HCT116 (cell line): ENCODE data around the gene PPP2R5B. TPM values are rescaled to one million over a fixed set of nuclear protein-coding genes. Genes with fewer than 3 reads are reported as not detected.

Source experiments
- ATAC-seq: fragments of 200-7000 bp; cut with Tn5 transposase; 2 replicates; pipeline ENCODE4 v1.9.1; 2020; ENCODE audit warnings: mild to moderate bottlenecking, moderate library complexity
- BruUV-seq: library from RNA; stranded (reverse); fragments of 400-500 nt; replicated peaks from 2 replicates; lab custom pipeline; 2021; lab: Mats Ljungman, UMichigan
- CTCF ChIA-PET: fragments of 300-600 bp; sonication (Branson Sonifier 250); formaldehyde crosslinking; loops from one replicate; lab custom pipeline; 2021; ENCODE audit warnings: antibody characterized with exemption; lab: Charles Lee
- POLR2A ChIA-PET: fragments of 300-600, 350-600 bp; sonication (Branson Sonifier 250); formaldehyde crosslinking; loops from one replicate; lab custom pipeline; 2021; ENCODE audit warnings: antibody characterized with exemption; lab: Charles Lee
- RAD21 ChIA-PET, 2 experiments: fragments of 300-600 bp; sonication (Branson Sonifier 250); formaldehyde crosslinking; loops; one replicate each; lab custom pipeline; 2023; ENCODE audit warnings: low total read pairs in 2 of 2; ENCODE audit not compliant: uncharacterized antibody in 2 of 2, unreplicated experiment in 2 of 2, low non-redundant PET in 1 of 2; lab: Charles Lee
- DNase-seq: peaks from one replicate; pipeline ENCODE4 v3.0.0-alpha.2; 2010; ENCODE audit warnings: low read depth, low spot score
- H2AFZ ChIP-seq: fragments of 200-600 bp; shearing (Covaris generic), sonication (generic); 2 replicates; pipeline ENCODE4 v1.6.1; 2017; ENCODE audit warnings: low read depth, mixed run types, mixed read lengths, antibody characterized with exemption, low read length; ENCODE audit not compliant: poor library complexity, severe bottlenecking
- H3K27ac ChIP-seq: 2 replicates; pipeline ENCODE4 v1.5.1; 2012; ENCODE audit warnings: low read depth, low read length
- H3K27me3 ChIP-seq: fragments of 200-600 bp; sonication (generic); 2 replicates; pipeline ENCODE4 v1.6.1; 2016; ENCODE audit warnings: mixed run types, low read length, mixed read lengths; ENCODE audit not compliant: insufficient read depth
- H3K36me3 ChIP-seq, 2 experiments: fragments of 200-500 bp in 1 of 2; fragments of 200-600 bp in 1 of 2; sonication (Bioruptor generic) in 1 of 2; sonication (generic) in 1 of 2; 2 replicates each; pipeline versions ENCODE4 v1.5.1 to v1.6.1; 2014 to 2016; ENCODE audit warnings: low read length in 2 of 2, inconsistent platforms in 1 of 2, mixed read lengths in 1 of 2, mixed run types in 1 of 2; ENCODE audit not compliant: insufficient read depth in 2 of 2, control insufficient read depth in 1 of 2
- H3K4me1 ChIP-seq, 2 experiments: fragments of 200-600 bp in 1 of 2; sonication (generic) in 1 of 2; 2 replicates each; pipeline versions ENCODE4 v1.5.1 to v1.6.1; 2012 to 2017; ENCODE audit warnings: low read length in 2 of 2, inconsistent platforms in 1 of 2, mild to moderate bottlenecking in 1 of 2, mixed read lengths in 1 of 2, mixed run types in 1 of 2, moderate library complexity in 1 of 2; ENCODE audit not compliant: insufficient read depth in 2 of 2, control insufficient read depth in 1 of 2
- H3K4me2 ChIP-seq: fragments of 200-600 bp; sonication (generic); 2 replicates; pipeline ENCODE4 v1.6.1; 2017; ENCODE audit warnings: mixed run types, low read length, mixed read lengths
- H3K4me3 ChIP-seq, 2 experiments: fragments of 200-600 bp in 1 of 2; sonication (generic) in 1 of 2; replicated peaks in 1 of 2; 2 replicates each; pipeline ENCODE4 v1.5.1; 2011 to 2016; ENCODE audit warnings: low read length in 2 of 2, control low read depth in 1 of 2, low read depth in 1 of 2, mild to moderate bottlenecking in 1 of 2, mixed read lengths in 1 of 2, mixed run types in 1 of 2
- H3K79me2 ChIP-seq: fragments of 200-600 bp; sonication (generic); 2 replicates; pipeline ENCODE4 v1.6.1; 2017; ENCODE audit warnings: mild to moderate bottlenecking, mixed run types, low read length, moderate library complexity, mixed read lengths; ENCODE audit not compliant: insufficient read depth
- H3K9ac ChIP-seq: fragments of 200-600 bp; sonication (generic); 2 replicates; pipeline ENCODE4 v1.6.1; 2016; ENCODE audit warnings: low read length, mixed read lengths
- H3K9me2 ChIP-seq: fragments of 200-600 bp; sonication (generic), shearing (Covaris generic); 2 replicates; pipeline ENCODE4 v1.6.1; 2017; ENCODE audit warnings: mixed run types, mild to moderate bottlenecking, moderate library complexity; ENCODE audit not compliant: insufficient read depth
- H3K9me3 ChIP-seq, 2 experiments: fragments of 200-500 bp in 1 of 2; fragments of 200-600 bp in 1 of 2; sonication (Bioruptor generic) in 1 of 2; sonication (generic) in 1 of 2; 2 replicates each; pipeline ENCODE4 v1.6.1; 2014 to 2017; ENCODE audit warnings: low read length in 2 of 2, mixed read lengths in 2 of 2, inconsistent platforms in 1 of 2, low read depth in 1 of 2, mild to moderate bottlenecking in 1 of 2, mixed run types in 1 of 2, moderate library complexity in 1 of 2; ENCODE audit not compliant: control insufficient read depth in 1 of 2, insufficient read depth in 1 of 2
- H4K20me1 ChIP-seq: fragments of 200-600 bp; sonication (generic), shearing (Covaris generic); 2 replicates; pipeline ENCODE4 v1.6.1; 2017; ENCODE audit warnings: mixed run types, mild to moderate bottlenecking, moderate library complexity; ENCODE audit not compliant: insufficient read depth
- ATF3 ChIP-seq: IDR thresholded peaks from 2 replicates; pipeline ENCODE4 v1.6.1; 2012
- CEBPB ChIP-seq: IDR thresholded peaks from 2 replicates; pipeline ENCODE4 v1.6.1; 2012; ENCODE audit warnings: low read depth
- FOSL1 ChIP-seq: IDR thresholded peaks from 2 replicates; pipeline ENCODE4 v1.6.1; 2012; ENCODE audit warnings: low read depth
- JUND ChIP-seq: IDR thresholded peaks from 2 replicates; pipeline ENCODE4 v1.6.1; 2012
- REST ChIP-seq: IDR thresholded peaks from 2 replicates; pipeline ENCODE4 v1.6.1; 2012; ENCODE audit warnings: low read depth
- SRF ChIP-seq: IDR thresholded peaks from 2 replicates; pipeline ENCODE4 v1.6.1; 2012; ENCODE audit warnings: low read depth
- YY1 ChIP-seq: IDR thresholded peaks from 2 replicates; pipeline ENCODE4 v1.6.1; 2011; ENCODE audit warnings: low read length, low read depth, moderate library complexity, mild to moderate bottlenecking; ENCODE audit not compliant: insufficient replicate concordance; ENCODE audit errors: extremely low read depth
- intact Hi-C: fragments of 100-400 bp; cut with micrococcal nuclease; formaldehyde crosslinking; loops from 2 replicates; pipeline ENCODE4 v1.10.0; 2022
- total RNA-seq: library from RNA; stranded (reverse); gene quantifications from one replicate; pipeline ENCODE4 v1.2.1, GENCODE V29; 2021; ENCODE audit not compliant: unreplicated experiment
- TF ChIP-seq, protein P1 (sequence below): IDR thresholded peaks from 2 replicates; pipeline ENCODE4 v1.6.1; 2011; ENCODE audit warnings: mild to moderate bottlenecking, low read length, moderate library complexity; ENCODE audit not compliant: insufficient replicate concordance; ENCODE audit errors: extremely low read depth

PPP2R5B gene
- total RNA-seq, 1 experiment from 2014 or later = 10.9 TPM

DNA sequence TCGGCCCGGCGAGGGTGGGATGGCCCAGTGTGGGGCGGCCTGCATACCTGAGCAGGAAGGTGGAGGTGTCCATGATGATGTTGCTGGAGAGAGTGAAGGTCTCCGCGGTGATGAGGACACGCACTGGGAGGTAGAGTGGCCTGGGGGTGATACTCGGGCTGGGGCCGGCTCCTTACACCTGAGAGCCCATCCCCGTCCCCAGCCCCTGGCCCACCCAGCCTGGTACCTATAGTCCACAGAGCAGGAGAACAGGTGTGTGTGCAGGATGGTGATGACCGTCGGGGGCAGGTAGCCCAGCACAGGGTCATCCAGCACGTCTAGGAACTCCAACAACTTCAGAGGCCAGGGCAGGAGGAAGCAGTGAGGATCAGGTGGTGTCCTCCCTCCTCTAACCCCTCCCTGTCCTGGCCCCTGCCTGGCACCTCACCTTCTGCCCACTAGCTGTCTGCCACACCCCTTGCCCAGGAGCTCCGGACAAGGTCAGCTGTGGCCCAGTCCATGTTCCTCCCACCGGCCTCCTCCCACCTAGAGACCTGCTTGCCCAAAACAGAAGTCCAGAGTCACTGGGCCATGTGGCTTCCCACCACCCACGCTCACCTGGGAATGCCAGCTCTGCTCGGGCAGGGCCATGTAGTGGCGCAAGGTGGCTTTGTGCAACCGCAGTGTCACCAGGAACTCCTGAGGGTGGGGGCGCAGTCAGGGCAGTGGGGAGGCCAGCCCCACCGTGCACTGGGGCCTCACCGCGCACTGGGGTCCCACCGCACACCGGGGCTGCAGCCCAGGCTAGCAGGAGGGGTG lies 18.8 kb upstream of the PPP2R5B start:
- peaks cover 0 to 6% of the 10 kb centered on the region in 2 experiments; a peak in 1 of 4 replicates for H3K36me3 ChIP-seq
- ChIA-PET CTCF (no interaction called here), POLR2A (no interaction called here), RAD21 (no interaction called here)
- no peaks in the 10 kb centered on the region for H3K9me3 ChIP-seq
- no peaks in the 10 kb centered on the region for H3K9me2 ChIP-seq
- H4K20me1 ChIP-seq = no peaks in the 10 kb centered on the region
- no peak overlapping the region for H3K4me3 ChIP-seq
- peaks cover 0 to 1% of the 10 kb centered on the region in 2 experiments; a peak in 2 of 4 replicates for H3K4me1 ChIP-seq
- TF ChIP-seq SRF (no peak), CEBPB (no peak), JUND (no peak), YY1 (no peak), ATF3 (no peak)
- no TSS peak for BruUV-seq
- intact Hi-C loops = no loop called here
- H3K79me2 ChIP-seq = no peaks in the 10 kb centered on the region
- no peak overlapping the region for H3K9ac ChIP-seq
- no peaks in the 10 kb centered on the region for H3K27me3 ChIP-seq
- H2AFZ ChIP-seq = no peak overlapping the region
- no peak for ATAC-seq
- no peak for DNase-seq
- no peak overlapping the region for H3K27ac ChIP-seq
- H3K4me2 ChIP-seq = no peak overlapping the region

- no peaks in the 10 kb centered on the region for H3K9me3 ChIP-seq
- TF ChIP-seq REST (no peak), FOSL1 (no peak)
- TF ChIP-seq, protein P1, sequence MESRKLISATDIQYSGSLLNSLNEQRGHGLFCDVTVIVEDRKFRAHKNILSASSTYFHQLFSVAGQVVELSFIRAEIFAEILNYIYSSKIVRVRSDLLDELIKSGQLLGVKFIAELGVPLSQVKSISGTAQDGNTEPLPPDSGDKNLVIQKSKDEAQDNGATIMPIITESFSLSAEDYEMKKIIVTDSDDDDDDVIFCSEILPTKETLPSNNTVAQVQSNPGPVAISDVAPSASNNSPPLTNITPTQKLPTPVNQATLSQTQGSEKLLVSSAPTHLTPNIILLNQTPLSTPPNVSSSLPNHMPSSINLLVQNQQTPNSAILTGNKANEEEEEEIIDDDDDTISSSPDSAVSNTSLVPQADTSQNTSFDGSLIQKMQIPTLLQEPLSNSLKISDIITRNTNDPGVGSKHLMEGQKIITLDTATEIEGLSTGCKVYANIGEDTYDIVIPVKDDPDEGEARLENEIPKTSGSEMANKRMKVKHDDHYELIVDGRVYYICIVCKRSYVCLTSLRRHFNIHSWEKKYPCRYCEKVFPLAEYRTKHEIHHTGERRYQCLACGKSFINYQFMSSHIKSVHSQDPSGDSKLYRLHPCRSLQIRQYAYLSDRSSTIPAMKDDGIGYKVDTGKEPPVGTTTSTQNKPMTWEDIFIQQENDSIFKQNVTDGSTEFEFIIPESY = no peak
- BruUV-seq = no TSS peak
- H4K20me1 ChIP-seq = no peaks in the 10 kb centered on the region
- H3K4me1 ChIP-seq = no peaks in the 10 kb centered on the region
- ATAC-seq = no peak
- no peak overlapping the region for H3K27ac ChIP-seq
- no peaks in the 10 kb centered on the region for H3K27me3 ChIP-seq
- no peak for DNase-seq
- peaks cover 0 to 6% of the 10 kb centered on the region in 2 experiments; a peak in 1 of 4 replicates for H3K36me3 ChIP-seq
- no peak overlapping the region for H3K9ac ChIP-seq
- no peak overlapping the region for H3K4me3 ChIP-seq
- intact Hi-C loops = no loop called here
- H3K9me2 ChIP-seq = no peaks in the 10 kb centered on the region
- H3K79me2 ChIP-seq = no peaks in the 10 kb centered on the region
- ChIA-PET CTCF (no interaction called here), RAD21 (no interaction called here), POLR2A (no interaction called here)
- no peak overlapping the region for H2AFZ ChIP-seq
- no peak overlapping the region for H3K4me2 ChIP-seq
Observed at GRCh38 chr11:64906314-64906635, 18.2 kb upstream of the PPP2R5B start.
